IMR-90 (cell line): ENCODE results near the gene UPK3A. TPM values are rescaled to one million over a fixed set of nuclear protein-coding genes. Genes with fewer than 3 reads are reported as not detected.

Experiments used
- ATAC-seq: fragments of 200-7000 bp; cut with Tn5 transposase; 2 replicates; pipeline ENCODE4 v1.9.1; 2020; ENCODE audit warnings: low read depth, mild to moderate bottlenecking, moderate library complexity
- BruUV-seq: library from RNA; stranded (reverse); fragments of 400-500 nt; replicated peaks from 2 replicates; lab custom pipeline; 2021; lab: Mats Ljungman, UMichigan
- CTCF ChIA-PET: fragments of 300-600 bp; formaldehyde crosslinking; extraction: SDS; loops from one replicate; lab custom pipeline; 2021; ENCODE audit warnings: antibody characterized with exemption; lab: Yijun Ruan, JAX
- POLR2A ChIA-PET: fragments of 300-600 bp; sonication (Branson Sonifier 250); formaldehyde crosslinking; loops from one replicate; lab custom pipeline; 2022; ENCODE audit warnings: antibody characterized with exemption; ENCODE audit not compliant: unreplicated experiment; lab: Charles Lee
- DNase-seq: peaks from one replicate; pipeline ENCODE4 v3.0.0; 2013
- H2AFZ ChIP-seq: replicated peaks from 2 replicates; pipeline ENCODE3; 2013; ENCODE audit warnings: low read length, mild to moderate bottlenecking; ENCODE audit not compliant: poor library complexity
- H2AK5ac ChIP-seq: 2 replicates; pipeline ENCODE4 v1.6.1; 2013; ENCODE audit warnings: low read depth, low read length, inconsistent platforms
- H2AK9ac ChIP-seq: replicated peaks from 2 replicates; pipeline ENCODE3; 2013; ENCODE audit warnings: mild to moderate bottlenecking, low read depth, low read length, moderate library complexity; ENCODE audit not compliant: poor library complexity
- H2BK120ac ChIP-seq: 2 replicates; pipeline ENCODE4 v1.6.1; 2013; ENCODE audit warnings: low read depth, low read length, inconsistent platforms
- H2BK15ac ChIP-seq: 3 replicates; pipeline ENCODE4 v1.6.1; 2013; ENCODE audit warnings: low read depth, low read length, inconsistent platforms
- H2BK20ac ChIP-seq: 2 replicates; pipeline ENCODE4 v1.6.1; 2013; ENCODE audit warnings: low read depth, mild to moderate bottlenecking, inconsistent platforms, low read length, moderate library complexity
- H2BK5ac ChIP-seq: 2 replicates; pipeline ENCODE4 v1.6.1; 2013; ENCODE audit warnings: mild to moderate bottlenecking, low read depth, low read length, inconsistent platforms; ENCODE audit not compliant: poor library complexity, severe bottlenecking
- H3K14ac ChIP-seq: replicated peaks from 2 replicates; pipeline ENCODE4 v1.6.1; 2013; ENCODE audit warnings: low read depth, low read length, inconsistent platforms
- H3K18ac ChIP-seq: 2 replicates; pipeline ENCODE4 v1.6.1; 2013; ENCODE audit warnings: low read depth, low read length, control low read depth
- H3K23ac ChIP-seq: 2 replicates; pipeline ENCODE4 v1.6.1; 2013; ENCODE audit warnings: low read depth, low read length, inconsistent platforms
- H3K27ac ChIP-seq: 2 replicates; pipeline ENCODE4 v1.5.1; 2013; ENCODE audit warnings: mild to moderate bottlenecking, control low read depth, low read length; ENCODE audit not compliant: insufficient read depth
- H3K27me3 ChIP-seq: 2 replicates; pipeline ENCODE4 v1.6.1; 2013; ENCODE audit warnings: low read length; ENCODE audit not compliant: control insufficient read depth, insufficient read depth
- H3K36me3 ChIP-seq: 2 replicates; pipeline ENCODE4 v1.6.1; 2013; ENCODE audit warnings: low read length, mixed read lengths; ENCODE audit not compliant: control insufficient read depth, insufficient read depth
- H3K4ac ChIP-seq: 2 replicates; pipeline ENCODE4 v1.6.1; 2013; ENCODE audit warnings: low read depth, low read length, inconsistent platforms
- H3K4me1 ChIP-seq: 2 replicates; pipeline ENCODE4 v1.6.1; 2013; ENCODE audit warnings: low read length, mixed read lengths; ENCODE audit not compliant: control insufficient read depth, insufficient read depth
- H3K4me2 ChIP-seq: 2 replicates; pipeline ENCODE4 v1.6.1; 2013; ENCODE audit warnings: low read depth, mild to moderate bottlenecking, control low read depth, low read length, moderate library complexity
- H3K4me3 ChIP-seq: 2 replicates; pipeline ENCODE4 v1.5.1; 2013; ENCODE audit warnings: low read depth, mild to moderate bottlenecking, control low read depth, low read length, moderate library complexity; ENCODE audit not compliant: insufficient read depth
- H3K56ac ChIP-seq: 2 replicates; pipeline ENCODE4 v1.6.1; 2013; ENCODE audit warnings: low read length, inconsistent platforms; ENCODE audit not compliant: insufficient read depth; ENCODE audit errors: extremely low read depth
- H3K79me1 ChIP-seq, 2 experiments: 2 replicates each; pipeline ENCODE4 v1.6.1; 2013; ENCODE audit warnings: low read length in 2 of 2, inconsistent platforms in 1 of 2, low read depth in 1 of 2
- H3K9ac ChIP-seq: 2 replicates; pipeline ENCODE4 v1.6.1; 2013; ENCODE audit warnings: low read depth, low read length, control low read depth
- H3K9me1 ChIP-seq: 2 replicates; pipeline ENCODE4 v1.6.1; 2013; ENCODE audit warnings: low read length, inconsistent platforms; ENCODE audit not compliant: insufficient read depth
- H3K9me3 ChIP-seq: 2 replicates; pipeline ENCODE4 v1.6.1; 2013; ENCODE audit warnings: low read length; ENCODE audit not compliant: control insufficient read depth, insufficient read depth
- H4K20me1 ChIP-seq: 2 replicates; pipeline ENCODE4 v1.6.1; 2013; ENCODE audit warnings: low read length, inconsistent platforms; ENCODE audit not compliant: insufficient read depth
- H4K5ac ChIP-seq: 2 replicates; pipeline ENCODE4 v1.6.1; 2013; ENCODE audit warnings: mild to moderate bottlenecking, low read depth, low read length, control low read depth
- H4K8ac ChIP-seq, 2 experiments: 2 replicates each; pipeline ENCODE4 v1.6.1; 2013; ENCODE audit warnings: low read depth in 2 of 2, low read length in 2 of 2, control low read depth in 1 of 2, inconsistent platforms in 1 of 2
- H4K91ac ChIP-seq: 2 replicates; pipeline ENCODE4 v1.6.1; 2013; ENCODE audit warnings: low read depth, low read length, inconsistent platforms; ENCODE audit not compliant: insufficient read depth
- BHLHE40 ChIP-seq: fragments of 150-350 bp; IDR thresholded peaks from 2 replicates; pipeline ENCODE4 v1.6.1; 2016; ENCODE audit warnings: mild to moderate bottlenecking, low read depth, low read length
- CEBPB ChIP-seq: IDR thresholded peaks from 2 replicates; pipeline ENCODE4 v1.6.1; 2012; ENCODE audit warnings: low read depth, low read length, improper control_type of control experiment
- CHD1 ChIP-seq: IDR thresholded peaks from 2 replicates; pipeline ENCODE4 v1.6.1; 2012; ENCODE audit warnings: low read depth, low read length, improper control_type of control experiment
- FOS ChIP-seq: fragments of 150-350 bp; IDR thresholded peaks from 2 replicates; pipeline ENCODE4 v1.6.1; 2016; ENCODE audit warnings: low read depth, low read length
- MAZ ChIP-seq: IDR thresholded peaks from 2 replicates; pipeline ENCODE4 v1.6.1; 2012; ENCODE audit warnings: low read depth, mild to moderate bottlenecking, low read length, improper control_type of control experiment, moderate library complexity, borderline replicate concordance
- MXI1 ChIP-seq: IDR thresholded peaks from 2 replicates; pipeline ENCODE4 v1.6.1; 2012; ENCODE audit warnings: low read depth, mild to moderate bottlenecking, low read length, moderate library complexity, borderline replicate concordance
- NFE2L2 ChIP-seq: fragments of 150-350 bp; IDR thresholded peaks from 2 replicates; pipeline ENCODE4 v1.6.1; 2016; ENCODE audit warnings: low read depth, mild to moderate bottlenecking, low read length
- POLR2A ChIP-seq: IDR thresholded peaks from 2 replicates; pipeline ENCODE4 v1.6.1; 2012; ENCODE audit warnings: mild to moderate bottlenecking, low read depth, low read length
- RAD21 ChIP-seq: IDR thresholded peaks from 2 replicates; pipeline ENCODE4 v1.6.1; 2012; ENCODE audit warnings: low read length, improper control_type of control experiment
- RCOR1 ChIP-seq: IDR thresholded peaks from 2 replicates; pipeline ENCODE4 v1.6.1; 2012; ENCODE audit warnings: mild to moderate bottlenecking, low read length, improper control_type of control experiment; ENCODE audit not compliant: insufficient replicate concordance
- SMC3 ChIP-seq: fragments of 150-350 bp; IDR thresholded peaks from 2 replicates; pipeline ENCODE4 v1.6.1; 2016; ENCODE audit warnings: low read depth, mild to moderate bottlenecking, antibody characterized with exemption, low read length, moderate library complexity
- WGBS, 2 experiments: methylation state at CpG; one replicate each; pipeline versions ENCODE4 v1.1.5 to v1.1.7; 2013; ENCODE audit warnings: missing lambda C conversion rate in 2 of 2; ENCODE audit not compliant: insufficient read length in 1 of 2; ENCODE audit errors: extremely low coverage in 2 of 2; 5-methylcytosine and 5-hydroxymethylcytosine counted together
- dilution Hi-C: fragments of 300-500 bp; cut with HindIII; formaldehyde crosslinking; loops from one replicate; pipeline ENCODE4 v1.14.3; 2018; ENCODE audit warnings: low sequenced_read_pairs; ENCODE audit not compliant: unreplicated experiment
- in situ Hi-C: fragments of 300-500 bp; cut with MboI; formaldehyde crosslinking; loops from 3 replicates; pipeline ENCODE4 v1.14.3; 2019; ENCODE audit warnings: low sequenced_read_pairs, inconsistent platforms, mixed read lengths
- intact Hi-C: fragments of 100-400 bp; cut with micrococcal nuclease; formaldehyde crosslinking; loops from 2 replicates; pipeline ENCODE4 v1.10.0; 2022
- polyA plus RNA-seq, 3 experiments: library from polyadenylated mRNA; depleted of rRNA; stranded (reverse); fragments of >200 nt; gene quantifications; 2 replicates each; pipeline ENCODE4 v1.2.3, GENCODE V29; 2012; ENCODE audit warnings: low replicate concordance in 1 of 3
- total RNA-seq: library from RNA; depleted of rRNA; stranded (reverse); fragments of >200 nt; gene quantifications from 2 replicates; pipeline ENCODE4 v1.2.3, GENCODE V29; 2012
- TF ChIP-seq, protein P1 (sequence below): conservative IDR thresholded peaks from 2 replicates; pipeline ENCODE4 v1.5.1; 2012; ENCODE audit warnings: mild to moderate bottlenecking, low read depth, low read length, improper control_type of control experiment
- TF ChIP-seq, protein P2 (sequence below): fragments of 150-350 bp; IDR thresholded peaks from 2 replicates; pipeline ENCODE4 v1.6.1; 2016; ENCODE audit warnings: low read depth, mild to moderate bottlenecking, low read length, moderate library complexity, borderline replicate concordance

Gene UPK3A
- total and polyA plus RNA-seq, 2 of the 4 experiments (the other 2 are of a cell fraction): not detected

DNA sequence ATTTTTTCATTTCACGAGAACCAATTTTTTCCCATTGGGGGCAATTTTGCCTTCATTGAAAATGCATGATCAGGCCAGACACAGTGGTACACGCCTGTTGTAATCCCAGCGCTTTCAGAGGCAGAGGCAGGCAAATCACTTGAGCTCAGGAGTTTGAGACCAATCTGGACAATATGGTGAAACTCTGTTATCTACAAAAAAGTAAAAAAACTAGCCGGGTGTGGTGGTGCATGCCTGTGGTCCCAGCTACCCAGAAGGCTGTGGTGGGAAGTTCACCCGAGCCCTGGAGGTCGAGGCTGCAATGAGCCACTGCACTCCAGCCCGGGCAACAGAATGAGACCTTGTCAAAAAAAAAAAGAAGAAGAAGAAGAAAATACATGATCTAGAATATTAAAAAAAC, 19.2 kb upstream of the UPK3A start (continued):
- no peak for TF ChIP-seq RAD21

DNA sequence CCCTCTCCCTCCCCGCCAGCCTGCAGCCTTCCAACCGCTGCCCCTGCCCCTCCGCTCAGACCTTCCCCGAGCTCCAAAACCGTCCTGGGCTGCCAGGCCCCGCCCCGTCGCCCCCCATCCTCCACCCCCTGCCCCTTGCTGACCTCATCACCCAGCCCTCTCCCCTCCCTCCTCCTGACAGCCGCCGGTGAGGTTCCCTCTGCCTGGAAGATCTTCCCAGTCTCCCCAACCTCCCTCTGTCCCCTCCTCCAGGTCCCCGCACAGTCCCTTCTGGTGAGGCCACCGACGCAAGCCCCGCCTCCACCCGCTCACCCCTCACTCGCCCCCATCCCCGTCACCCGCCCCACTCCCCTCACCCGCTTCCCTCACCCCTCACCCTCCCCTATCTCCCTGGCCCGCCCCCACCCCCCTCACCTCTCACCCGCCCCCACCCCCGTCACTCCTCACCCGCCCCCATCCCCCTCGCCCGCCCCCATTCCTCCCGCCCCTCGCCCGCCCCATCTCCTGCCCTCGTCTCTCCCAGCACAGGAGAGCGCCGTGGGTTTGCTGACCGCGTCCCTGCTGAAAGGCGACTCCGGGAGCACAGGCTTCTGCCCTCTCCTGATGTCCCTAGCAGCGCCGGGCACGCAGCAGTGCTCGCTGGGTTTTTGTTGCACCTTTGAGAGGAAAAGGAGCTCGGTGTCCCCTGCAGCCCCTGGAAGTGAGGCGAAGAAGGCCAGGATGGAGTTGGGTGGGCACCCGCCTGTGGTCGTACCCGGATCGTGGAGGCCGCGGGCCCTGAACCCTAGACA, 16.4 kb upstream of the UPK3A start:
- 2% methylated on average over 10 of the region's 47 CpGs; no CpG with 5 or more reads in 1 of the 2 experiments for WGBS, 2 experiments
- no peak for DNase-seq
- H3K27me3 ChIP-seq: peaks cover 8% of the 10 kb centered on the region
- dilution Hi-C loops (no loop called here), intact Hi-C loops (loop anchor here (2.0 kb wide), 1 partner anchor 236 kb away; no protein-coding TSS in a partner anchor), in situ Hi-C loops (loop anchor here (5.0 kb wide), 2 partner anchors 164 to 284 kb away; no protein-coding TSS in a partner anchor)
- H2BK15ac ChIP-seq: peak overlapping the region; percentile 90; the same call in 1 of the 3 replicates
- H2BK20ac ChIP-seq: no peak overlapping the region
- H3K56ac ChIP-seq: peak overlapping the region; percentile 82; the same call in 1 of the 2 replicates
- H3K27ac ChIP-seq: peak overlapping the region; percentile 54
- H4K8ac ChIP-seq: peak overlapping the region; percentile 70 to 86; a peak in 3 of 4 replicates
- H2AFZ ChIP-seq: peak overlapping the region; percentile 96
- no peaks in the 10 kb centered on the region for H3K9me3 ChIP-seq
- no TSS peak for BruUV-seq
- H2BK120ac ChIP-seq: peak overlapping the region; percentile 86; the same call in 1 of the 2 replicates
- H3K9ac ChIP-seq: peak overlapping the region; percentile 80
- H3K18ac ChIP-seq: peak overlapping the region; percentile 87; the same call in 1 of the 2 replicates
- CTCF ChIA-PET: interaction anchor here (0.6 to 1.0 kb wide), 2 partner anchors 226 to 283 kb away, joined by 3 to 5 read pairs; no protein-coding TSS in a partner anchor
- no peak for TF ChIP-seq FOS
- TF ChIP-seq, protein P1, sequence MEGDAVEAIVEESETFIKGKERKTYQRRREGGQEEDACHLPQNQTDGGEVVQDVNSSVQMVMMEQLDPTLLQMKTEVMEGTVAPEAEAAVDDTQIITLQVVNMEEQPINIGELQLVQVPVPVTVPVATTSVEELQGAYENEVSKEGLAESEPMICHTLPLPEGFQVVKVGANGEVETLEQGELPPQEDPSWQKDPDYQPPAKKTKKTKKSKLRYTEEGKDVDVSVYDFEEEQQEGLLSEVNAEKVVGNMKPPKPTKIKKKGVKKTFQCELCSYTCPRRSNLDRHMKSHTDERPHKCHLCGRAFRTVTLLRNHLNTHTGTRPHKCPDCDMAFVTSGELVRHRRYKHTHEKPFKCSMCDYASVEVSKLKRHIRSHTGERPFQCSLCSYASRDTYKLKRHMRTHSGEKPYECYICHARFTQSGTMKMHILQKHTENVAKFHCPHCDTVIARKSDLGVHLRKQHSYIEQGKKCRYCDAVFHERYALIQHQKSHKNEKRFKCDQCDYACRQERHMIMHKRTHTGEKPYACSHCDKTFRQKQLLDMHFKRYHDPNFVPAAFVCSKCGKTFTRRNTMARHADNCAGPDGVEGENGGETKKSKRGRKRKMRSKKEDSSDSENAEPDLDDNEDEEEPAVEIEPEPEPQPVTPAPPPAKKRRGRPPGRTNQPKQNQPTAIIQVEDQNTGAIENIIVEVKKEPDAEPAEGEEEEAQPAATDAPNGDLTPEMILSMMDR: no peak
- TF ChIP-seq RAD21: no peak
- TF ChIP-seq POLR2A: no peak
- TF ChIP-seq MXI1: no peak
- TF ChIP-seq SMC3: no peak
- TF ChIP-seq NFE2L2: no peak
- TF ChIP-seq MAZ: no peak
- TF ChIP-seq CEBPB: no peak
- TF ChIP-seq, protein P2, sequence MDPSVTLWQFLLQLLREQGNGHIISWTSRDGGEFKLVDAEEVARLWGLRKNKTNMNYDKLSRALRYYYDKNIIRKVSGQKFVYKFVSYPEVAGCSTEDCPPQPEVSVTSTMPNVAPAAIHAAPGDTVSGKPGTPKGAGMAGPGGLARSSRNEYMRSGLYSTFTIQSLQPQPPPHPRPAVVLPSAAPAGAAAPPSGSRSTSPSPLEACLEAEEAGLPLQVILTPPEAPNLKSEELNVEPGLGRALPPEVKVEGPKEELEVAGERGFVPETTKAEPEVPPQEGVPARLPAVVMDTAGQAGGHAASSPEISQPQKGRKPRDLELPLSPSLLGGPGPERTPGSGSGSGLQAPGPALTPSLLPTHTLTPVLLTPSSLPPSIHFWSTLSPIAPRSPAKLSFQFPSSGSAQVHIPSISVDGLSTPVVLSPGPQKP: no peak
- no peak for TF ChIP-seq CHD1
- TF ChIP-seq BHLHE40: no peak
- TF ChIP-seq RCOR1: no peak
- H2AK9ac ChIP-seq: peak overlapping the region; percentile 92
- H3K4me3 ChIP-seq: peak overlapping the region; percentile 86
- POLR2A ChIA-PET: no interaction called here
- H3K79me1 ChIP-seq: no peaks in the 10 kb centered on the region
- peak overlapping the region; percentile 78 for H4K91ac ChIP-seq
- ATAC-seq: peak; percentile 42
- H3K36me3 ChIP-seq: no peaks in the 10 kb centered on the region
- H3K23ac ChIP-seq: peak overlapping the region; percentile 85; the same call in 1 of the 2 replicates
- no peaks in the 10 kb centered on the region for H3K9me1 ChIP-seq
- peak overlapping the region; percentile 82 for H3K14ac ChIP-seq
- peak overlapping the region; percentile 83 for H4K5ac ChIP-seq
- H3K4me1 ChIP-seq: peaks cover 11% of the 10 kb centered on the region
- peak overlapping the region; percentile 90 for H3K4ac ChIP-seq
- H2AK5ac ChIP-seq: peak overlapping the region; percentile 62; the same call in 1 of the 2 replicates
- H4K20me1 ChIP-seq: no peaks in the 10 kb centered on the region
- no peak overlapping the region for H2BK5ac ChIP-seq
- peak overlapping the region; percentile 99 for H3K4me2 ChIP-seq
